Loucy (cell line): ENCODE measurements around the gene MTFR1L.

ENCODE experiments used
- CTCF ChIP-seq: fragments of 200-600 bp; sonication (generic); conservative IDR thresholded peaks from 2 replicates; pipeline ENCODE4 v1.5.1; 2014; ENCODE audit warnings: mild to moderate bottlenecking, antibody characterized with exemption, low read length
- EZH2phosphoT487 ChIP-seq: fragments of 200-600 bp; IDR thresholded peaks from 2 replicates; pipeline ENCODE4 v1.6.1; 2018; ENCODE audit warnings: antibody characterized with exemption, mild to moderate bottlenecking, moderate library complexity, borderline replicate concordance

GRCh38 chr1:25831569-25832196, 11.9 kb downstream of the MTFR1L start:
- TF ChIP-seq CTCF (no peak), EZH2phosphoT487 (no peak)
